GM12878 (cell line): ENCODE measurements around the gene DDX10. TPM values are rescaled to one million over a fixed set of nuclear protein-coding genes. Genes with fewer than 3 reads are reported as not detected.

Experiments used
- ATAC-seq: fragments of 200-7000 bp; cut with Tn5 transposase; 3 replicates; pipeline ENCODE4 v1.9.1; 2020; ENCODE audit warnings: mild to moderate bottlenecking, moderate library complexity
- BruUV-seq: library from RNA; stranded (reverse); fragments of 400-500 nt; replicated peaks from 2 replicates; lab custom pipeline; 2021; lab: Mats Ljungman, UMichigan
- CTCF ChIA-PET: fragments of 300-600 bp; sonication (Branson Sonifier 250); formaldehyde crosslinking; extraction: SDS; loops from one replicate; lab custom pipeline; 2021; ENCODE audit warnings: inconsistent platforms; lab: Yijun Ruan, JAX
- POLR2A ChIA-PET: fragments of 350-600 bp; formaldehyde crosslinking; extraction: SDS; loops from one replicate; lab custom pipeline; 2021; ENCODE audit warnings: inconsistent platforms; lab: Charles Lee
- RAD21 ChIA-PET: fragments of 300-600 bp; sonication (Branson Sonifier 250); formaldehyde crosslinking; loops from one replicate; lab custom pipeline; 2023; ENCODE audit warnings: antibody characterized with exemption; ENCODE audit not compliant: unreplicated experiment; lab: Charles Lee
- SMC1A ChIA-PET: fragments of 300-600 bp; sonication (Branson Sonifier 250); formaldehyde crosslinking; loops from one replicate; lab custom pipeline; 2023; ENCODE audit not compliant: unreplicated experiment, uncharacterized antibody; lab: Charles Lee
- DNase-seq: peaks from one replicate; pipeline ENCODE4 v3.0.0-alpha.2; 2011; ENCODE audit warnings: low read depth, low spot score
- FAIRE-seq: peaks from 3 replicates; lab custom pipeline; 2011; peaks lifted over from hg19 to GRCh38; lab: Jason Lieb, UNC
- H2AFZ ChIP-seq: 2 replicates; pipeline ENCODE4 v1.6.0; 2011; ENCODE audit warnings: low read depth, low read length, control low read depth; ENCODE audit not compliant: control insufficient read depth
- H3K27ac ChIP-seq: 2 replicates; pipeline ENCODE4 v1.5.1; 2011; ENCODE audit warnings: control low read depth; ENCODE audit not compliant: control insufficient read depth, insufficient read depth
- H3K27me3 ChIP-seq, 2 experiments: replicated peaks in 1 of 2; 2 replicates each; pipeline versions ENCODE4 v1.6.0 to v1.6.1; 2011; ENCODE audit warnings: low read length in 1 of 2; ENCODE audit not compliant: control insufficient read depth in 2 of 2, insufficient read depth in 2 of 2
- H3K36me3 ChIP-seq, 2 experiments: 2 replicates each; pipeline ENCODE4 v1.5.1; 2011; ENCODE audit warnings: low read length in 1 of 2; ENCODE audit not compliant: control insufficient read depth in 2 of 2, insufficient read depth in 2 of 2
- H3K4me1 ChIP-seq: 2 replicates; pipeline ENCODE4 v1.6.1; 2011; ENCODE audit warnings: mild to moderate bottlenecking, low read length, moderate library complexity, mixed read lengths; ENCODE audit not compliant: control insufficient read depth, insufficient read depth
- H3K4me2 ChIP-seq: 2 replicates; pipeline ENCODE4 v1.6.0; 2011; ENCODE audit warnings: control low read depth; ENCODE audit not compliant: control insufficient read depth, insufficient read depth
- H3K4me3 ChIP-seq: fragments of 200-600 bp; sonication (generic); 2 replicates; pipeline ENCODE4 v1.5.1; 2016
- H3K79me2 ChIP-seq: 2 replicates; pipeline ENCODE4 v1.6.0; 2011; ENCODE audit warnings: low read length; ENCODE audit not compliant: control insufficient read depth, insufficient read depth
- H3K9ac ChIP-seq: 2 replicates; pipeline ENCODE4 v1.8.0; 2011; ENCODE audit warnings: low read length, control low read depth, mixed read lengths; ENCODE audit not compliant: control insufficient read depth, insufficient read depth
- H3K9me3 ChIP-seq: replicated peaks from 3 replicates; pipeline ENCODE4 v1.5.1; 2011; ENCODE audit warnings: mild to moderate bottlenecking, low read length; ENCODE audit not compliant: control insufficient read depth, insufficient read depth
- H4K20me1 ChIP-seq: 2 replicates; pipeline ENCODE4 v1.6.0; 2011; ENCODE audit not compliant: control insufficient read depth, insufficient read depth
- CREM ChIP-seq: IDR thresholded peaks from 2 replicates; pipeline ENCODE4 v1.6.1; 2014; ENCODE audit warnings: antibody characterized with exemption, low read depth
- HDAC6 ChIP-seq: fragments of 200-600 bp; sonication (generic); IDR thresholded peaks from one replicate; pipeline ENCODE4 v1.8.0; 2017; ENCODE audit warnings: antibody characterized with exemption; ENCODE audit not compliant: unreplicated experiment
- IKZF1 ChIP-seq: fragments of 450-650 bp; conservative IDR thresholded peaks from 2 replicates; pipeline ENCODE4 v1.6.1; 2017; ENCODE audit warnings: antibody characterized with exemption, mild to moderate bottlenecking
- JUNB ChIP-seq: IDR thresholded peaks from 2 replicates; pipeline ENCODE4 v1.6.1; 2016; ENCODE audit warnings: antibody characterized with exemption, mild to moderate bottlenecking
- MEF2A ChIP-seq: IDR thresholded peaks from 2 replicates; pipeline ENCODE4 v1.6.1; 2011; ENCODE audit warnings: low read depth, mild to moderate bottlenecking, low read length, moderate library complexity; ENCODE audit not compliant: insufficient read depth
- MYB ChIP-seq: fragments of 150-350 bp; IDR thresholded peaks from 2 replicates; pipeline ENCODE4 v1.6.1; 2014; ENCODE audit warnings: mild to moderate bottlenecking, low read depth, low read length, borderline replicate concordance
- NRF1 ChIP-seq: conservative IDR thresholded peaks from 2 replicates; pipeline ENCODE4 v1.6.1; 2011; ENCODE audit warnings: mild to moderate bottlenecking, low read depth, low read length, improper control_type of control experiment
- POLR2A ChIP-seq: IDR thresholded peaks from 2 replicates; pipeline ENCODE4 v1.6.1; 2011; ENCODE audit warnings: low read depth, mild to moderate bottlenecking, low read length
- RAD21 ChIP-seq: IDR thresholded peaks from 2 replicates; pipeline ENCODE4 v1.6.1; 2011; ENCODE audit warnings: mild to moderate bottlenecking, low read depth, low read length, moderate library complexity; ENCODE audit not compliant: insufficient read depth
- RELA ChIP-seq: fragments of 450-650 bp; IDR thresholded peaks from 2 replicates; pipeline ENCODE4 v1.8.0; 2014; ENCODE audit warnings: borderline replicate concordance; ENCODE audit not compliant: partially characterized antibody
- SUZ12 ChIP-seq: fragments of 200-600 bp; sonication (generic); IDR thresholded peaks from one replicate; pipeline ENCODE4 v1.6.1; 2018; ENCODE audit warnings: antibody characterized with exemption, mild to moderate bottlenecking; ENCODE audit not compliant: unreplicated experiment
- TARDBP ChIP-seq: IDR thresholded peaks from 2 replicates; pipeline ENCODE4 v1.6.1; 2016; ENCODE audit warnings: borderline replicate concordance
- ZBTB4 ChIP-seq: fragments of 450-650 bp; formaldehyde crosslinking; IDR thresholded peaks from 2 replicates; pipeline ENCODE4 v1.4.0; 2022; ENCODE audit warnings: mild to moderate bottlenecking, moderate library complexity
- ZNF207 ChIP-seq: fragments of 450-650 bp; IDR thresholded peaks from 2 replicates; pipeline ENCODE4 v1.6.1; 2014; ENCODE audit warnings: antibody characterized with exemption, mild to moderate bottlenecking, borderline replicate concordance
- WGBS: methylation state at CpG from one replicate; pipeline ENCODE4 v1.1.6; 2016; ENCODE audit warnings: low lambda C conversion rate; ENCODE audit not compliant: insufficient replicate concordance, insufficient coverage; ENCODE audit errors: missing lambda C conversion rate; 5-methylcytosine and 5-hydroxymethylcytosine counted together
- in situ Hi-C: fragments of 300-500 bp; cut with MboI; formaldehyde crosslinking; loops from 9 replicates; pipeline ENCODE4 v1.14.3; 2018; ENCODE audit warnings: mixed read lengths
- intact Hi-C: fragments of 100-400 bp; cut with micrococcal nuclease; formaldehyde crosslinking; loops from one replicate; pipeline ENCODE4 v1.14.2; 2022; ENCODE audit not compliant: unreplicated experiment
- polyA plus RNA-seq, 11 experiments: library from polyadenylated mRNA; depleted of rRNA in 4 of 11; unstranded in 6 of 11; stranded (reverse) in 5 of 11; fragments of >200 nt; fragmentation: Nextera tagmentation in 4 of 11; fragmentation: Illumina TruSeq in 1 of 11; extraction: Ambion mirVana in 4 of 11; extraction: Trizol in 1 of 11; gene quantifications; 1 replicate in 1 of 11; 2 replicates in 10 of 11; pipeline versions ENCODE4 v1.2.1 to v1.2.3, GENCODE V29; 2011 to 2016; ENCODE audit warnings: inconsistent platforms in 2 of 11, missing spikeins in 2 of 11, low read depth in 1 of 11
- total RNA-seq, 4 experiments: library from RNA; depleted of rRNA in 3 of 4; stranded (reverse); fragments of >200 nt in 3 of 4; fragmentation: Illumina TruSeq in 1 of 4; extraction: Trizol in 1 of 4; gene quantifications; 2 replicates each; pipeline versions ENCODE4 v1.2.1 to v1.2.3, GENCODE V29; 2013 to 2021
- TF ChIP-seq, protein P1 (sequence below): IDR thresholded peaks from 2 replicates; pipeline ENCODE4 v1.6.1; 2011; ENCODE audit warnings: low read depth, low read length, improper control_type of control experiment, borderline replicate concordance
- TF ChIP-seq, protein P2 (sequence below): IDR thresholded peaks from 2 replicates; pipeline ENCODE4 v1.6.1; 2011; ENCODE audit warnings: borderline replicate concordance, low read depth, mild to moderate bottlenecking, moderate library complexity, mixed read lengths, low read length; ENCODE audit not compliant: insufficient read depth; ENCODE audit errors: extremely low read length
- TF ChIP-seq, protein P3 (sequence below): fragments of 450-650 bp; IDR thresholded peaks from 2 replicates; pipeline ENCODE4 v1.6.1; 2017; ENCODE audit warnings: mild to moderate bottlenecking, moderate library complexity

DDX10 gene
- total and polyA plus RNA-seq, 10 of the 15 experiments (the other 5 are each of a cell fraction or from before 2014, with no cell fraction given), result 20.9 to 51.5 (median 31.9) TPM

GRCh38 chr11:108857382-108857781, 192.5 kb downstream of the DDX10 start:
- RAD21 ChIA-PET, result no interaction called here
- in situ Hi-C loops, result no loop called here
- Histone ChIP-seq H2AFZ (no peak overlapping the region), H3K36me3 (no peaks in the 10 kb centered on the region; a peak in 1 of 4 replicates), H3K27me3 (no peaks in the 10 kb centered on the region), H3K4me1 (peaks cover 13% of the 10 kb centered on the region), H3K9ac (no peak overlapping the region)
- FAIRE-seq (no peak), DNase-seq (no peak)
- TF ChIP-seq POLR2A (no peak), HDAC6 (no peak), NRF1 (no peak), ZNF207 (no peak), MEF2A (no peak), IKZF1 (no peak), TARDBP (no peak), JUNB (no peak), MYB (no peak), RELA (no peak), RAD21 (no peak), SUZ12 (no peak), ZBTB4 (CRISPR knock-in tag) (no peak), CREM (no peak)
- TF ChIP-seq, protein P1, sequence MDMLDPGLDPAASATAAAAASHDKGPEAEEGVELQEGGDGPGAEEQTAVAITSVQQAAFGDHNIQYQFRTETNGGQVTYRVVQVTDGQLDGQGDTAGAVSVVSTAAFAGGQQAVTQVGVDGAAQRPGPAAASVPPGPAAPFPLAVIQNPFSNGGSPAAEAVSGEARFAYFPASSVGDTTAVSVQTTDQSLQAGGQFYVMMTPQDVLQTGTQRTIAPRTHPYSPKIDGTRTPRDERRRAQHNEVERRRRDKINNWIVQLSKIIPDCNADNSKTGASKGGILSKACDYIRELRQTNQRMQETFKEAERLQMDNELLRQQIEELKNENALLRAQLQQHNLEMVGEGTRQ, result no peak
- TF ChIP-seq, protein P2, sequence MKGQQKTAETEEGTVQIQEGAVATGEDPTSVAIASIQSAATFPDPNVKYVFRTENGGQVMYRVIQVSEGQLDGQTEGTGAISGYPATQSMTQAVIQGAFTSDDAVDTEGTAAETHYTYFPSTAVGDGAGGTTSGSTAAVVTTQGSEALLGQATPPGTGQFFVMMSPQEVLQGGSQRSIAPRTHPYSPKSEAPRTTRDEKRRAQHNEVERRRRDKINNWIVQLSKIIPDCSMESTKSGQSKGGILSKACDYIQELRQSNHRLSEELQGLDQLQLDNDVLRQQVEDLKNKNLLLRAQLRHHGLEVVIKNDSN, result no peak
- TF ChIP-seq, protein P3, sequence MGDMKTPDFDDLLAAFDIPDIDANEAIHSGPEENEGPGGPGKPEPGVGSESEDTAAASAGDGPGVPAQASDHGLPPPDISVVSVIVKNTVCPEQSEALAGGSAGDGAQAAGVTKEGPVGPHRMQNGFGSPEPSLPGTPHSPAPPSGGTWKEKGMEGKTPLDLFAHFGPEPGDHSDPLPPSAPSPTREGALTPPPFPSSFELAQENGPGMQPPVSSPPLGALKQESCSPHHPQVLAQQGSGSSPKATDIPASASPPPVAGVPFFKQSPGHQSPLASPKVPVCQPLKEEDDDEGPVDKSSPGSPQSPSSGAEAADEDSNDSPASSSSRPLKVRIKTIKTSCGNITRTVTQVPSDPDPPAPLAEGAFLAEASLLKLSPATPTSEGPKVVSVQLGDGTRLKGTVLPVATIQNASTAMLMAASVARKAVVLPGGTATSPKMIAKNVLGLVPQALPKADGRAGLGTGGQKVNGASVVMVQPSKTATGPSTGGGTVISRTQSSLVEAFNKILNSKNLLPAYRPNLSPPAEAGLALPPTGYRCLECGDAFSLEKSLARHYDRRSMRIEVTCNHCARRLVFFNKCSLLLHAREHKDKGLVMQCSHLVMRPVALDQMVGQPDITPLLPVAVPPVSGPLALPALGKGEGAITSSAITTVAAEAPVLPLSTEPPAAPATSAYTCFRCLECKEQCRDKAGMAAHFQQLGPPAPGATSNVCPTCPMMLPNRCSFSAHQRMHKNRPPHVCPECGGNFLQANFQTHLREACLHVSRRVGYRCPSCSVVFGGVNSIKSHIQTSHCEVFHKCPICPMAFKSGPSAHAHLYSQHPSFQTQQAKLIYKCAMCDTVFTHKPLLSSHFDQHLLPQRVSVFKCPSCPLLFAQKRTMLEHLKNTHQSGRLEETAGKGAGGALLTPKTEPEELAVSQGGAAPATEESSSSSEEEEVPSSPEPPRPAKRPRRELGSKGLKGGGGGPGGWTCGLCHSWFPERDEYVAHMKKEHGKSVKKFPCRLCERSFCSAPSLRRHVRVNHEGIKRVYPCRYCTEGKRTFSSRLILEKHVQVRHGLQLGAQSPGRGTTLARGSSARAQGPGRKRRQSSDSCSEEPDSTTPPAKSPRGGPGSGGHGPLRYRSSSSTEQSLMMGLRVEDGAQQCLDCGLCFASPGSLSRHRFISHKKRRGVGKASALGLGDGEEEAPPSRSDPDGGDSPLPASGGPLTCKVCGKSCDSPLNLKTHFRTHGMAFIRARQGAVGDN, result no peak
- TF ChIP-seq, all 136 proteins: peak for 0
- CTCF ChIA-PET, result interaction anchor here (0.6 to 1.3 kb wide), 3 partner anchors 12 to 160 kb away, joined by 3 to 4 read pairs (median 4); no protein-coding TSS in a partner anchor
- Histone ChIP-seq H3K9me3 (no peaks in the 10 kb centered on the region), H3K79me2 (peaks cover 2% of the 10 kb centered on the region), H4K20me1 (no peaks in the 10 kb centered on the region), H3K27ac (no peak overlapping the region), H3K4me3 (no peak overlapping the region), H3K4me2 (no peak overlapping the region)
- no peak for ATAC-seq
- WGBS, result 97% methylated on average over 5 of the region's 5 CpGs
- no TSS peak for BruUV-seq
- SMC1A ChIA-PET, result interaction anchor here (0.9 to 2.2 kb wide), 6 partner anchors 10 to 31 kb away, joined by 3 to 6 read pairs (median 3); no protein-coding TSS in a partner anchor
- intact Hi-C loops, result no loop called here
- POLR2A ChIA-PET, result no interaction called here
